Omental fat pad (tissue), 4 donors: ENCODE measurements around the gene NLGN4Y. TPM values are rescaled to one million over a fixed set of nuclear protein-coding genes. Genes with fewer than 3 reads are reported as not detected.

Experiments
- ATAC-seq: fragments of 150-250 bp; one replicate; pipeline ENCODE4 v1.9.1; 2016; ENCODE audit warnings: mild to moderate bottlenecking, moderate library complexity; ENCODE audit not compliant: low FRiP score
- DNase-seq: peaks from one replicate; pipeline ENCODE4 v3.0.0-alpha.2; 2019; ENCODE audit warnings: low spot score
- CTCF ChIP-seq, 3 donors: fragments of 450-650 bp; IDR thresholded peaks; one replicate each; pipeline ENCODE4 v1.5.1; 2016 to 2017; ENCODE audit warnings: antibody characterized with exemption in 3 of 3, mild to moderate bottlenecking in 3 of 3, moderate library complexity in 2 of 3
- total RNA-seq, 4 donors: library from RNA; depleted of rRNA; stranded (reverse); fragments of >200 nt; gene quantifications; one replicate each; pipeline ENCODE4 v1.1.0, GENCODE V29; 2016

Gene NLGN4Y
- total RNA-seq, 4 donors from 2014 or later, result 15.5 to 21.8 TPM; not detected in 2

- no peak for TF ChIP-seq CTCF (IDR thresholded peaks at IDR 0.05)
- DNase-seq, result no peak
- ATAC-seq, result no peak
Observed at GRCh38 chrY:14637551-14637950, 113.2 kb downstream of the NLGN4Y start.

GRCh38 chrY:14641853-14642252 lies 117.5 kb downstream of the NLGN4Y start:
- ATAC-seq (no peak), DNase-seq (no peak)
- no peak for TF ChIP-seq CTCF (IDR thresholded peaks at IDR 0.05)

- DNase-seq, result no peak
- no peak for ATAC-seq
Observed at GRCh38 chrY:14644157-14644952, 120.0 kb downstream of the NLGN4Y start.

GRCh38 chrY:14679181-14679580 lies 154.9 kb downstream of the NLGN4Y start:
- no peak for ATAC-seq
- TF ChIP-seq CTCF (IDR thresholded peaks at IDR 0.05), result no peak
- no peak for DNase-seq

More at GRCh38 chrY:14644157-14644952, 120.0 kb downstream of the NLGN4Y start:
- TF ChIP-seq CTCF (IDR thresholded peaks at IDR 0.05), result no peak

- DNase-seq (no peak), ATAC-seq (no peak)
- TF ChIP-seq CTCF (IDR thresholded peaks at IDR 0.05), result no peak
Observed at GRCh38 chrY:14694543-14694942, 170.2 kb downstream of the NLGN4Y start.

- TF ChIP-seq CTCF (IDR thresholded peaks at IDR 0.05), result no peak
- no peak for ATAC-seq
- no peak for DNase-seq
Observed at GRCh38 chrY:14708158-14708557, 183.8 kb downstream of the NLGN4Y start.

GRCh38 chrY:14741596-14741995 lies 217.3 kb downstream of the NLGN4Y start:
- DNase-seq (no peak), ATAC-seq (no peak)

More at GRCh38 chrY:14741596-14741995, 217.3 kb downstream of the NLGN4Y start:
- no peak for TF ChIP-seq CTCF (IDR thresholded peaks at IDR 0.05)
